GM12878 (cell line): ENCODE results near the gene MAT2B. TPM values are rescaled to one million over a fixed set of nuclear protein-coding genes. Genes with fewer than 3 reads are reported as not detected.

Experiments used
- ATF2 ChIP-seq: IDR thresholded peaks from 2 replicates; pipeline ENCODE4 v1.6.1; 2012; ENCODE audit warnings: low read length, inconsistent platforms
- BCL3 ChIP-seq: IDR thresholded peaks from 2 replicates; pipeline ENCODE4 v1.6.1; 2011; ENCODE audit warnings: borderline replicate concordance, low read depth, mild to moderate bottlenecking, moderate library complexity, low read length; ENCODE audit not compliant: insufficient read depth, poor library complexity, severe bottlenecking
- CHD1 ChIP-seq: IDR thresholded peaks from 2 replicates; pipeline ENCODE4 v1.6.1; 2012; ENCODE audit warnings: low read depth, low read length, improper control_type of control experiment
- DPF2 ChIP-seq: fragments of 450-650 bp; IDR thresholded peaks from 2 replicates; pipeline ENCODE4 v1.6.1; 2017; ENCODE audit warnings: mild to moderate bottlenecking
- E4F1 ChIP-seq: fragments of 450-650 bp; IDR thresholded peaks from 2 replicates; pipeline ENCODE4 v1.6.1; 2018; ENCODE audit warnings: borderline replicate concordance, mild to moderate bottlenecking; ENCODE audit not compliant: partially characterized antibody
- GABPA ChIP-seq: IDR thresholded peaks from 2 replicates; pipeline ENCODE4 v1.6.1; 2014; ENCODE audit warnings: antibody characterized with exemption, low read depth, mild to moderate bottlenecking, inconsistent platforms
- HDAC6 ChIP-seq: fragments of 200-600 bp; sonication (generic); IDR thresholded peaks from one replicate; pipeline ENCODE4 v1.8.0; 2017; ENCODE audit warnings: antibody characterized with exemption; ENCODE audit not compliant: unreplicated experiment
- KDM1A ChIP-seq: fragments of 200-600 bp; sonication (generic); IDR thresholded peaks from 2 replicates; pipeline ENCODE4 v1.6.1; 2016; ENCODE audit warnings: borderline replicate concordance
- KLF5 ChIP-seq: fragments of 450-650 bp; IDR thresholded peaks from 2 replicates; pipeline ENCODE4 v1.6.1; 2014; ENCODE audit warnings: mild to moderate bottlenecking; ENCODE audit not compliant: partially characterized antibody
- NFYB ChIP-seq: IDR thresholded peaks from 2 replicates; pipeline ENCODE4 v1.6.1; 2011; ENCODE audit warnings: low read depth, mild to moderate bottlenecking, low read length, improper control_type of control experiment, moderate library complexity; ENCODE audit not compliant: insufficient read depth
- PAX5 ChIP-seq: IDR thresholded peaks from 2 replicates; pipeline ENCODE4 v1.6.1; 2011; ENCODE audit warnings: low read depth, low read length, borderline replicate concordance
- PML ChIP-seq: IDR thresholded peaks from 2 replicates; pipeline ENCODE4 v1.6.1; 2012; ENCODE audit warnings: low read length, inconsistent platforms
- POLR2AphosphoS5 ChIP-seq: IDR thresholded peaks from 2 replicates; pipeline ENCODE4 v1.6.1; 2011; ENCODE audit warnings: mild to moderate bottlenecking, low read length, inconsistent platforms
- RUNX3 ChIP-seq: IDR thresholded peaks from 2 replicates; pipeline ENCODE4 v1.6.1; 2012; ENCODE audit warnings: low read length, inconsistent platforms
- TAF1 ChIP-seq: IDR thresholded peaks from 2 replicates; pipeline ENCODE4 v1.6.1; 2011; ENCODE audit warnings: mild to moderate bottlenecking, low read depth, low read length, borderline replicate concordance
- WRNIP1 ChIP-seq: IDR thresholded peaks from 2 replicates; pipeline ENCODE4 v1.6.1; 2011; ENCODE audit warnings: low read depth, low read length, improper control_type of control experiment, borderline replicate concordance
- ZNF384 ChIP-seq: IDR thresholded peaks from 2 replicates; pipeline ENCODE4 v1.6.1; 2012; ENCODE audit warnings: low read depth, mild to moderate bottlenecking, low read length, improper control_type of control experiment, borderline replicate concordance
- polyA plus RNA-seq, 11 experiments: library from polyadenylated mRNA; depleted of rRNA in 4 of 11; unstranded in 6 of 11; stranded (reverse) in 5 of 11; fragments of >200 nt; fragmentation: Nextera tagmentation in 4 of 11; fragmentation: Illumina TruSeq in 1 of 11; extraction: Ambion mirVana in 4 of 11; extraction: Trizol in 1 of 11; gene quantifications; 1 replicate in 1 of 11; 2 replicates in 10 of 11; pipeline versions ENCODE4 v1.2.1 to v1.2.3, GENCODE V29; 2011 to 2016; ENCODE audit warnings: inconsistent platforms in 2 of 11, missing spikeins in 2 of 11, low read depth in 1 of 11
- total RNA-seq, 4 experiments: library from RNA; depleted of rRNA in 3 of 4; stranded (reverse); fragments of >200 nt in 3 of 4; fragmentation: Illumina TruSeq in 1 of 4; extraction: Trizol in 1 of 4; gene quantifications; 2 replicates each; pipeline versions ENCODE4 v1.2.1 to v1.2.3, GENCODE V29; 2013 to 2021
- TF ChIP-seq, protein P1 (sequence below): fragments of 450-650 bp; IDR thresholded peaks from 2 replicates; pipeline ENCODE4 v1.6.1; 2016; ENCODE audit warnings: mild to moderate bottlenecking
- TF ChIP-seq, protein P2 (sequence below), 3 experiments: IDR thresholded peaks in 2 of 3; conservative IDR thresholded peaks in 1 of 3; 2 replicates each; pipeline ENCODE4 v1.5.1; 2011; ENCODE audit warnings: low read depth in 3 of 3, low read length in 3 of 3, mild to moderate bottlenecking in 3 of 3, control low read depth in 2 of 3, moderate library complexity in 2 of 3, inconsistent platforms in 1 of 3, mixed read lengths in 1 of 3; ENCODE audit not compliant: control insufficient read depth in 2 of 3, insufficient read depth in 1 of 3; ENCODE audit errors: extremely low read depth in 1 of 3
- TF ChIP-seq, protein P3 (sequence below): IDR thresholded peaks from 2 replicates; pipeline ENCODE4 v1.6.1; 2012; ENCODE audit warnings: low read depth, low read length, improper control_type of control experiment

Gene MAT2B
- total and polyA plus RNA-seq, 10 of the 15 experiments (the other 5 are each of a cell fraction or from before 2014, with no cell fraction given): 43.2 to 122 (median 63.7) TPM

- TF ChIP-seq, protein P1, sequence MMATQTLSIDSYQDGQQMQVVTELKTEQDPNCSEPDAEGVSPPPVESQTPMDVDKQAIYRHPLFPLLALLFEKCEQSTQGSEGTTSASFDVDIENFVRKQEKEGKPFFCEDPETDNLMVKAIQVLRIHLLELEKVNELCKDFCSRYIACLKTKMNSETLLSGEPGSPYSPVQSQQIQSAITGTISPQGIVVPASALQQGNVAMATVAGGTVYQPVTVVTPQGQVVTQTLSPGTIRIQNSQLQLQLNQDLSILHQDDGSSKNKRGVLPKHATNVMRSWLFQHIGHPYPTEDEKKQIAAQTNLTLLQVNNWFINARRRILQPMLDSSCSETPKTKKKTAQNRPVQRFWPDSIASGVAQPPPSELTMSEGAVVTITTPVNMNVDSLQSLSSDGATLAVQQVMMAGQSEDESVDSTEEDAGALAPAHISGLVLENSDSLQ: peak; percentile 30; the same call in 1 of the 2 replicates
- peak; percentile 78 for TF ChIP-seq RUNX3
- peak; percentile 96 for TF ChIP-seq ZNF384
- peak; percentile 81 for TF ChIP-seq PML
- TF ChIP-seq NFYB: peak; percentile 86
- TF ChIP-seq WRNIP1: no peak
- peak; percentile 53; the same call in 1 of the 2 replicates for TF ChIP-seq TAF1
- TF ChIP-seq KDM1A: no peak
- TF ChIP-seq ATF2: peak; percentile 57; the same call in 1 of the 2 replicates
- TF ChIP-seq, protein P2, sequence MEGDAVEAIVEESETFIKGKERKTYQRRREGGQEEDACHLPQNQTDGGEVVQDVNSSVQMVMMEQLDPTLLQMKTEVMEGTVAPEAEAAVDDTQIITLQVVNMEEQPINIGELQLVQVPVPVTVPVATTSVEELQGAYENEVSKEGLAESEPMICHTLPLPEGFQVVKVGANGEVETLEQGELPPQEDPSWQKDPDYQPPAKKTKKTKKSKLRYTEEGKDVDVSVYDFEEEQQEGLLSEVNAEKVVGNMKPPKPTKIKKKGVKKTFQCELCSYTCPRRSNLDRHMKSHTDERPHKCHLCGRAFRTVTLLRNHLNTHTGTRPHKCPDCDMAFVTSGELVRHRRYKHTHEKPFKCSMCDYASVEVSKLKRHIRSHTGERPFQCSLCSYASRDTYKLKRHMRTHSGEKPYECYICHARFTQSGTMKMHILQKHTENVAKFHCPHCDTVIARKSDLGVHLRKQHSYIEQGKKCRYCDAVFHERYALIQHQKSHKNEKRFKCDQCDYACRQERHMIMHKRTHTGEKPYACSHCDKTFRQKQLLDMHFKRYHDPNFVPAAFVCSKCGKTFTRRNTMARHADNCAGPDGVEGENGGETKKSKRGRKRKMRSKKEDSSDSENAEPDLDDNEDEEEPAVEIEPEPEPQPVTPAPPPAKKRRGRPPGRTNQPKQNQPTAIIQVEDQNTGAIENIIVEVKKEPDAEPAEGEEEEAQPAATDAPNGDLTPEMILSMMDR (IDR thresholded peaks at IDR 0.05 in 2 of 3, conservative IDR thresholded peaks at IDR 0.05 in 1 of 3; ENCODE audit: control insufficient read depth in 2 of 3, extremely low read depth in 1 of 3, insufficient read depth in 1 of 3, low read depth in 3 of 3, low read length in 3 of 3): peak; percentile 55 to 61 (median 57)
- TF ChIP-seq DPF2: 0 out of 2 replicates have a peak, but pooled peaks have one; percentile 50
- TF ChIP-seq, protein P3, sequence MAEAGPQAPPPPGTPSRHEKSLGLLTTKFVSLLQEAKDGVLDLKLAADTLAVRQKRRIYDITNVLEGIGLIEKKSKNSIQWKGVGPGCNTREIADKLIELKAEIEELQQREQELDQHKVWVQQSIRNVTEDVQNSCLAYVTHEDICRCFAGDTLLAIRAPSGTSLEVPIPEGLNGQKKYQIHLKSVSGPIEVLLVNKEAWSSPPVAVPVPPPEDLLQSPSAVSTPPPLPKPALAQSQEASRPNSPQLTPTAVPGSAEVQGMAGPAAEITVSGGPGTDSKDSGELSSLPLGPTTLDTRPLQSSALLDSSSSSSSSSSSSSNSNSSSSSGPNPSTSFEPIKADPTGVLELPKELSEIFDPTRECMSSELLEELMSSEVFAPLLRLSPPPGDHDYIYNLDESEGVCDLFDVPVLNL: peak; percentile 19; the same call in 1 of the 2 replicates
- TF ChIP-seq BCL3: peak; percentile 26
- peak; percentile 75 for TF ChIP-seq HDAC6
- TF ChIP-seq POLR2AphosphoS5: peak; percentile 93
- peak; percentile 56; the same call in 1 of the 2 replicates for TF ChIP-seq PAX5
- peak; percentile 76 for TF ChIP-seq GABPA
- TF ChIP-seq E4F1: peak; percentile 91
- TF ChIP-seq KLF5: peak; percentile 80
- no peak for TF ChIP-seq CHD1
Measured at GRCh38 chr5:163505368-163506094, at the start of gene MAT2B (continued).
